Measurements from ENCODE around the gene MRO. TPM values are rescaled to one million over a fixed set of nuclear protein-coding genes. Genes with fewer than 3 reads are reported as not detected.

Gene MRO
- total RNA-seq, 4 donors from 2014 or later: 4.8 to 17.5 (median 6.7) TPM; not detected in 1

GRCh38 chr18:50812834-50813233 is 7.0 kb downstream of the MRO start:
- TF ChIP-seq CTCF (IDR thresholded peaks at IDR 0.05) (no peak), POLR2A (IDR thresholded peaks at IDR 0.05) (no peak)
- no peaks in the 10 kb centered on the region for H3K9me3 ChIP-seq
- H3K4me3 ChIP-seq: no peak overlapping the region
- H3K36me3 ChIP-seq: no peaks in the 10 kb centered on the region
- peaks cover 0 to under 1% (median 0%) of the 10 kb centered on the region in 4 donors for H3K4me1 ChIP-seq
- DNase-seq: no peak
- no peak overlapping the region for H3K27ac ChIP-seq
- no peaks in the 10 kb centered on the region for H3K27me3 ChIP-seq

GRCh38 chr18:50807176-50807575 is 12.6 kb downstream of the MRO start:
- Histone ChIP-seq H3K27ac (peak overlapping the region in 3 of 4 donors; percentile 31 to 86 (median 63)), H3K9me3 (no peaks in the 10 kb centered on the region), H3K36me3 (no peaks in the 10 kb centered on the region), H3K4me3 (no peak overlapping the region), H3K27me3 (no peaks in the 10 kb centered on the region), H3K4me1 (peaks cover 0 to 18% (median 2%) of the 10 kb centered on the region in 4 donors)
- no peak for DNase-seq
- TF ChIP-seq POLR2A (IDR thresholded peaks at IDR 0.05) (no peak), CTCF (IDR thresholded peaks at IDR 0.05) (no peak)

DNA sequence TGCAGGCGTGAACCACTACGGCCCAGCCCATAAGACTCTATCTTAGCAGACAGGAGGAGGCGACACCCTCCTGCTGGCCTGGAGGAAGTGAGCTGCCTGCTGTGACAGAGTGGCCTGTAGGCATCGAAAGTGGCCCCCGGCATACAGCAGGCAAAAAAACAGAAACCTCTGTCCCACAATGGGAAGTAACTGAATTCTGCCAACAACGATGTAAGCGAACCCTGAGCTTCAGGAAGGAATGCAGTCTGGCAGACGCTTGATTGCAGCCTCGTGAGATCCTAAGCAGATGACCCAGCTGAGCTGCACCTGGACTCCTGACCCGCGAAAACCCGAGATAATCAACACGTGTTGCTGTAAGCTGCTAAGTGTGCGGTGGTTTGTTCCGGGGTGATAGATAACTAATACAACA is 13.6 kb downstream of the MRO start:
- TF ChIP-seq POLR2A (IDR thresholded peaks at IDR 0.05) (no peak), CTCF (IDR thresholded peaks at IDR 0.05) (peak in 1 of 6 experiments; percentile 13)
- Histone ChIP-seq H3K27ac (peak overlapping the region in 3 of 4 donors; percentile 31 to 86 (median 63)), H3K4me3 (no peak overlapping the region), H3K36me3 (no peaks in the 10 kb centered on the region), H3K4me1 (peaks cover 0 to 18% (median 2%) of the 10 kb centered on the region in 4 donors), H3K9me3 (no peaks in the 10 kb centered on the region), H3K27me3 (no peaks in the 10 kb centered on the region)
- DNase-seq: peak; percentile 55 to 86 (median 81)

DNA sequence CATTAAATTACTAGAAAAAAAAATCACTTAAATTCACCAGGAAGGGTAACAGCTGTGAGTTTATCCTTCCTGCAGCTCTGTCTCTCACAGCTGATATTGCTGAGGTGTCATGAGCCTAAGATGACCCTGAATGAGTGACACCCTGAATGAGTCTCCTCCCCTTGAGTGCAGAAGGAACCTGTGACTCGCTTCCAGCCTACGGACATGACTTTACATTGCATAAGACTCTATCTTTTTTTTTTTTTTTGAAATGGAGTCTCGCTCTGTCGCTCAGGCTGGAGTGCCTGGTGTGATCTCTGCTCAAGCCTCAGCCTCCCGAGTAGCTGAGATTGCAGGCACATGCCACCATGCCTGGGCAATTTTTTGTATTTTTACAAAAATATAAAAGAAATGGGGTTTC is 14.1 kb downstream of the MRO start:
- no peak overlapping the region for H3K4me3 ChIP-seq
- peaks cover 0 to 18% (median 2%) of the 10 kb centered on the region in 4 donors for H3K4me1 ChIP-seq
- peak in 1 of 3 donors; percentile 59 for DNase-seq
- no peaks in the 10 kb centered on the region for H3K27me3 ChIP-seq
- H3K9me3 ChIP-seq: no peaks in the 10 kb centered on the region
- H3K27ac ChIP-seq: peak overlapping the region in 3 of 4 donors; percentile 31 to 86 (median 63)
- H3K36me3 ChIP-seq: no peaks in the 10 kb centered on the region
- TF ChIP-seq POLR2A (IDR thresholded peaks at IDR 0.05) (no peak), CTCF (IDR thresholded peaks at IDR 0.05) (no peak)

DNA sequence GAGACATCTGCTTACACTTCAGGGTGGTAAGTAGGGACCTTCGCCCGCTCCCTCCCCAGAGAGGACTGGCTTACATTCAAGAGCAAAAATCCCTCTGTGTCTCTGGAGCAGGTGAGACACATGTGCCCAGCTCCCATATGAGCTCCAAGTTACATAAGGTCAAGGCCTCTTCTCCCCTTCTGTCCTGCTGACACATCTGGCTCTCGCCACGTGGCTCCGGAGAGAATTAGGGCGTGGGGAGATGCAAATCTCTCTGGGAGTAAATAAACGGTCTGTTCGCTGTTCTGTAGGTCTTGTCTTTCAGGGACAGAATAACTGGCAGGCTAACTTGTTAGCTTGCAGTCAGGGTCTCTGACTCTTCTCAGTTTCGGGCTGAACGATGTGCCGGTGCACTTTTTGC is 16.2 kb downstream of the MRO start:
- TF ChIP-seq POLR2A (IDR thresholded peaks at IDR 0.05) (no peak), CTCF (IDR thresholded peaks at IDR 0.05) (no peak)
- Histone ChIP-seq H3K27ac (no peak overlapping the region), H3K36me3 (no peaks in the 10 kb centered on the region), H3K9me3 (no peaks in the 10 kb centered on the region), H3K27me3 (no peaks in the 10 kb centered on the region), H3K4me3 (no peak overlapping the region), H3K4me1 (peaks cover 0 to 18% (median 2%) of the 10 kb centered on the region in 4 donors)
- no peak for DNase-seq

- no peak for DNase-seq
- H3K4me1 ChIP-seq: peaks cover 0 to 19% (median 2%) of the 10 kb centered on the region in 4 donors
- H3K4me3 ChIP-seq: no peak overlapping the region
- H3K9me3 ChIP-seq: no peaks in the 10 kb centered on the region
- H3K27ac ChIP-seq: no peak overlapping the region
- H3K27me3 ChIP-seq: no peaks in the 10 kb centered on the region
- no peaks in the 10 kb centered on the region for H3K36me3 ChIP-seq
- TF ChIP-seq POLR2A (IDR thresholded peaks at IDR 0.05) (no peak), CTCF (IDR thresholded peaks at IDR 0.05) (no peak)
These were observed 17.7 kb downstream of the MRO start for GRCh38 chr18:50802141-50802540.
